GM18909 (cell line): ENCODE data around the gene TM7SF2.

Source experiments
- ATAC-seq: cut with Tn5 transposase; IDR thresholded peaks from one replicate; pipeline ENCODE4 v1.9.1; 2021; ENCODE audit warnings: mild to moderate bottlenecking; ENCODE audit not compliant: unreplicated experiment, poor library complexity

TM7SF2 gene

DNA sequence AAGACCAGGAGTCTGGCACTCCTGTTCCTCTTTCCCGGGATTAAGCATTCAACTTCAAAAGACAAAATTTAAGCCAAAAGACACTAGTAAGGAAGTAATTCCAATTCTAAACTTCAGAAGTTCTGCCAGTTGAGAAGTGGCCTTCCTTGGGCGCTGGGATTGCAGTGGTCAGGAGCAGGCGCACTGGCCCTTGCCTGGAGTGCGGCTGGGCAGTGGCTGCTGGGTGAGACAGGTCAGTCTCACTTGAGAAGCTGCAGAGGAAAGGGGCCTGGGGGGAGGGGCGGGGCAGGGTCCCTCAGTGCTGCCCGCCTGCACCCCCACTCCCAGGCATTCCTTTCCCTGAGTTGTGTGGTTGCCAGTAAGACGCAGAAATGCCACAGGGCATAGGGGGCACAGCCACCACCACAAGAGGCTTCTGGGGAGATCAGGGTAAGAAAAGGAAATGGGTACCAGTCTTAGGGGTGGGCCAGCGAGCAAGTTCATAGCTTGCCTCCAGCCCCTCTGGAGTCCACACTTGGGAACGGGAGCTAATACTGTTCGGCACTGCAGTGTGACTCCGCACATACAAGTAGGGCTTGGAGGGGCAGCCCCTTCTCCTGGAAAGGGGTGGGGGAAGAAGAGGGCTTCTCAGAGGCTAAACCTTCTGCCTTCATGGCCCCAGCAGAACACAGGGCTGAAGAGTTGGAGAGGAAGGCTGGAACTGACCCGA, 16.0 kb downstream of the TM7SF2 start:
- ATAC-seq: no peak

DNA sequence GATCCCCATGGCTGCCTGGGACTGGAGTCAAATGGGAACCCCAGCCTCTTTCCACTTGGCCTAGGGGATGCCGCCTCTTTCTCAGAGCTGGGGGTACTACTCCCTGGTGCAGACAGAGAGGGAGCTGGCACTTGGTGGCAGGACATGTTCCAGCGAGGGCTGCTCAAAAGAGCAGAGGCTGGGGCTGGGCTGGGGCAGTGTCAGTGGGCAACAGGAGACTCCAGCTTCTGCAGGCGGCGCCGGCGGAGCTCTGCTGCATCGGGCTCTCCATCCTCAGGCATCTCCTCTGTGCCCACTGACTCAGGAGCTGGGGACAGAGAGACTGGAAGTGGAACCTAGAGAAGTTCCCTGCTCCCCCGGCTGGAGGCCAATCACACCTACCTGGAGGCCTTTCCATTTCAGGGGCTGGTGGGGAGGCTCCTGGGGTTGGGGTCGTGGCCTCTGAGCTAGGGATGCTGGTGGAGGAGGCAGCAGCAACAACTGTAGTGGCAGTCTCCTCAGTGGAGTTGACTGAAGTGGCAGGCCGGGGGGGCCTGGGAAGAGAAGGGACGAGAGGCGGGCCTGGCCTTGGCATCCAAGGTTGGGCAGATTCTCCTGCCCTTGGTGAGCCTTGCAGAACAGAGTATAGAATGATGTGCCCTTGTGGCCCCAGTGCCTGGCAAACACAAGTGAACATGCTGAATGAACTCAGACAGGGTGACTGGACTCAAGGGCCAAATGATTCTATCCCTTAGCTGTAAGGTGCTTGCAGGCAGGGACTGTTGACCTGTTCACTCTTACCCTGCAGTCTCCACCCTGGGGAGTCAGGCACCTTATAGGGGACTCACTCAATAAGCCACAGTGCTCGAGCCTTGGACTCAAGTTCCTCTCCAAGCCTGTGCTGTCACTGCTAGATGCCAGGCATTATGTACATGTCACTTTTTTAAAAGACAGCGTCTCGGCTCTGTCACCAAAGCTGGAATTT, 16.8 kb downstream of the TM7SF2 start:
- ATAC-seq: no peak

DNA sequence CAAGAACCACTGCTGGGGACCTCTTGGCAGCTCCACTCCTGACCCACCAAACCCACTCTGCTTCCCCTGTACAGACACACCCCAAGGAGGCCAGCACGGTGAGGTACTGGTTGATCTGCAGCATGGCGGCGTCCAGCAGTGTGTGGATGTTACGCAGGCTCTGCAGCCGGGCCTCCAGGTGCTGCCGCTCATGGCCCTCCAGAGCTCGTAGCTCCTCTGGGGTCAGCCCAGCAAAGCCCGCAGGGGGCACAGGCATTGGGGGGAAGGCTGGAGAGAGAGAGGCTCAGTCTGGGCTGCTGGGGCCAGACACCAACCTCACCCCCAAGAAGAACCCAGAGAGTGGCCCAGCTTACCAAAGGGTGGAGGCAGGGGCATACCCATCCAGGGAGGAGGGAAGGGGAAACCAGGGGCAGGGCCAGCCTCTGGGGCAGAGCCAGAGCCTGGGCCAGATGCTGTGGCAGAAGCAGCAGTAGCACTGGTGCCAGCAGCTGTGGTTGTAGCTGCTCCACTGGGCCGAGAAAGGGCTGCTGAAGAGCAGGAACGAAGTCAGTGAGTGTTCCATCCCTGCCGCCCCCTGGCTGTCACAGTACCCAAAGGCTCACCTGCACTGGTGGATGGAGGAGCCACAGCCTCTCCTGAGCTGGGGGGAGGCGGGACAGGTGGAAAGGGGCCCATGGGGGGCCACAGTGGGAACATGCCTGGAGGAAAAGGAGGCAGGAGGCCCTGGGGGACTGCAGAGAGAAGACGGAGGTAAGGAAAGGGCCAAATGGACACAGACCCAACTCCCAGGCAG, 18.2 kb downstream of the TM7SF2 start:
- no peak for ATAC-seq

DNA sequence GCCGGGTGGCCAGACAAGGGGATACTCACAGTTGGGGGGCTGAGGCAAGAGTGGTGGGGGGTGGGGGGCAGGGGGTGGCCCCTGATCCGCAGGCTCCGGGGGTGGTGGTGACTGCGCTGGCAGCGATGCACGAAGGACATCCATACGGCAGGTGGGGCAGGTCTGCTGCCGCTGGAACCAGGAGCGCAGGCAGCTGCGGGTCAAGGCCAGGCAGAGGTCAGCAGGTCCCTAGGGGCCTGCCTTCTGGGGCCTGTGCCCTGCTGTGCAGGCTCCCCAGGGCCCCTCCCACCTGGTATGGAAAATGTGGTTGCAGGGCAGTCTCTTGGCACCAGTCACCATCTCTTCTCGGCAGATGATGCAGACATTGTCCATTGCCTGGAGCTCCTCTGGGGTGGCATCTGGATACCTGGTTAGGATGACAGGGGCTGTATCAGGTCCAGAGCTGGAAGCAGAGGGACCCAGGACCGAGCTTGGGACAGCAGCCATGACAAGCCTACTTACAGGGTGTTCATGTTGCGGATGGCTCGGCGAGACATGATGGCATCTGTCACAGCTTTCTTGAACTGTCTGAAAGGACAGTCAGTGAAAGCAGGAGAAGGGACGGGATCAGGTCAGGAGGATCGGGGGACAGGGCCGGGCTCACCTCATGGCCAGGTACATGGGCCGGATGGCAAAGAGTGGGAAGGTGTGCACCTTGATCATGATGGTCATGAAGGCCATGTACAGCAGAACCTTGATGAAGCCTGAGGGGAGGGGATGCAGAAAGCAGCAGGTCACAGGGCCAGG, 19.2 kb downstream of the TM7SF2 start:
- ATAC-seq: no peak

DNA sequence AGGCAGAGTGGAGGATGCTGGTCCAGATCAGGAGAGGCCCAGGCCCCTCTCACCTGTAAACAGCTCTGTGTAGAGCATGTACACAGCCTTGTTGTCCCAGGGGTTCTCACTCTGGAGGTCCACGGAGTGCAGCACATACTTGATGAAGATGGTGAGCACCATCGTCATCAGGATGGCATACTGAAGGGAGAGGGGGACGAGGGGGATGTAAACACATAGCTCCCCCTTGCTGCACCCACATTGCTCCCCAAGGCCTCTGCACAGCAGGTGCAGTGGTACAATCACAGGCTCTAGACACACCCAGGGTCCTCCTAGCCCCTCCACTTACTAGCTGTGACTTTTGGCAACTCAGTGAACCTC, 19.7 kb downstream of the TM7SF2 start:
- no peak for ATAC-seq

DNA sequence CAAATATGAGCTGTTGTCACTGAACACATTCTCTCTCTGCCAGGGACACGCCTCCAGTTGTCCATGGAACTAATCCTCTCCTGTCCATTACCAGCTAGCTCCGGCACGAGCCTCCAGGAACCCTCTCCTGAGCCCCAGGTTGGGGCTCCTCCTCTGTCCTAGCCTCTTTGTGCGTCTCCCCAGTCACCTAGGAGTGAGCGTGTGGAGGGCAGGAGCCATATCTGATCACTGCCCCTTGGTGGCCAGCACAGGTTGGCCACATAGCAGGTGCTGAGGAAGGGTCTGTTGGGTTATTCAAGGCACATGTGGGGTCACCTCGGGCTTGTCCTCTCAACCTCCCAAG, 20.2 kb downstream of the TM7SF2 start:
- ATAC-seq: no peak

DNA sequence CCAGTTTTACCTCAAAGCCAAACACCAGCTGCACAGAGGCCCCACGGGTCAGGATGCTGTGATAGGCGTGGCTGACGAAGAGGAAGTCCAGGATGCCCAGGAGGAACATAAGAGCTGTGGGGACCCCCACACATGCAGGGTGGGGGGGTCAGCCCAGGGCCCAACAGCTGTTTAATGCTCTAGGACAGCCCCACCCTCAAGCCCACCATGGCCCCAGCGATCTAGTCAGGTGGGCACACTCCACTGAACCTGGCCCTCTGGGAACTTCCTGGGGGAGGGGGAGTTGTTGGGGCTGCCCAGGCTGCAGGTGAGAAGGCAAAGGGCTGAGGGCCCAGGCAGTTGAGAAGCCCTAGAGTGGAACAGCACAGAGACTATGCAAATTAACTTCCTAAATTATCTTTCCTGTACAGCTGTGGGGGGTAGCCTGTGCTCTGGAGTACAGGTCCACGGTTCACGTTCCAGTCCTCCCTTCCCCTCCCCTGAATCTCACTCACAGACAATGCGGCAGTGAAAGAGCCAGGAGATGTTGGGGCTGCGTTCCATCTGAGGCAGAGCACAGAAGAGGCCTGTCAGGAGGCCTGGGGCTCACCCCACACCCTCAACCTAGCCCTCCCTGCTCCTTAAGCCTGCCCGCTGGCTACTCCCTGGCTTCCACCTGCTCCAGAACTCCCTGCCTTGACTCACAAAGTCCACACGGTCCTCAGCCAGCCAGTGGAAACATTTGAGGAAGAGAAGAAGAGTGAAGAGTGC, 20.7 kb downstream of the TM7SF2 start:
- ATAC-seq: peak; percentile 44

DNA sequence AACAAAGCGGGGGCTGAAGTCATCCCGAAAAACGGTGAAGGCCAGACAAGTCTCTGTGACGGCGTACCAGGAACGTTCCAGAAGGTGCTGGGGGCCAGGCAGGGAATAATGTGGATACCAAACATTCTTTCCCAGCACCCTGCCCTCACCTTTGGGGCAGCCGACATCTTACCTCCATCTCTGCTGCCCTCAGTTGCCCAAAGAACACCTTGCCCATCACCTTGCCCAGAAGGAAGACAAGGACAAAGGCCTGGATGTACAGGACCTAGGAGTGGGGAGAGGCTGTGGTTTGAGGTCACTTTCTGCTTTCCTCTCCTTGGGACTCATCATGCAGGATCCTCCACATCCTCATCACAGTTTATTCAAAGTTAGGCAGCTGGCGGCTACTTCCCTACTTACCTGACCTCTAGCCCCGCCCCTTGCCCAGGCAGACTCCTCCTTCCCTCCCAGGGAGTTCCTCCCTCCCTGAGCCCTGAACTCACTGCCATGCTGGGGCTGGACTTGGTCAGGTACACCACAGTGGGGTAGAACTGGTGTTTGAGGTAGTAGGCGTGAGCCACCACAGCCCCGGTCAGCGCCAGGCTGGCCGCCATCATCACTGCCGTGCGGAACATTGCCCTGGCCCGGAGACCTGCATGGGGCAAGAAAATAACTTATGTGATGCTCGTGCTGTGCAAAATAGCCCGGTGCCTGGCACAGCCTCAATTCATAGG, 21.5 kb downstream of the TM7SF2 start:
- ATAC-seq: no peak

DNA sequence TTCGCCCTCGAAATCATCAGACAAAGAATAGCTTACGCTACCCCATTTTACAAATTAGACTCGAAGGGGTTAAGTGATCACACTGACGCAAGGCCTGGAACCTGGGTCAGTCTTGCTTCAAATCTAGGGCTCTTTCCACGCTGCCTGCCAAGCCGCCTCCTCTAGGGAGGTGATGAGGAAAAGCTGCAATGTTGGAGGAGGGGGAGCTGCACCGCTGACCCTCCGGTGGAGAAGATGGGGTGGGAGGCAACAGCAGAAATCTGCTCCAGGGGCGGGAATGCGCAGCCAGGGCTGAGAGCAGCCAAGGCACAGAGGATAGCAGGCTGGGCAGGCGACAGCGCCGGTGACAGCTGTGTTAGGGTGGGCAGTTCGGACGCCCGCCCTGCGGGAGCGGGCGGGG, 22.1 kb downstream of the TM7SF2 start:
- ATAC-seq: peak; percentile 2

DNA sequence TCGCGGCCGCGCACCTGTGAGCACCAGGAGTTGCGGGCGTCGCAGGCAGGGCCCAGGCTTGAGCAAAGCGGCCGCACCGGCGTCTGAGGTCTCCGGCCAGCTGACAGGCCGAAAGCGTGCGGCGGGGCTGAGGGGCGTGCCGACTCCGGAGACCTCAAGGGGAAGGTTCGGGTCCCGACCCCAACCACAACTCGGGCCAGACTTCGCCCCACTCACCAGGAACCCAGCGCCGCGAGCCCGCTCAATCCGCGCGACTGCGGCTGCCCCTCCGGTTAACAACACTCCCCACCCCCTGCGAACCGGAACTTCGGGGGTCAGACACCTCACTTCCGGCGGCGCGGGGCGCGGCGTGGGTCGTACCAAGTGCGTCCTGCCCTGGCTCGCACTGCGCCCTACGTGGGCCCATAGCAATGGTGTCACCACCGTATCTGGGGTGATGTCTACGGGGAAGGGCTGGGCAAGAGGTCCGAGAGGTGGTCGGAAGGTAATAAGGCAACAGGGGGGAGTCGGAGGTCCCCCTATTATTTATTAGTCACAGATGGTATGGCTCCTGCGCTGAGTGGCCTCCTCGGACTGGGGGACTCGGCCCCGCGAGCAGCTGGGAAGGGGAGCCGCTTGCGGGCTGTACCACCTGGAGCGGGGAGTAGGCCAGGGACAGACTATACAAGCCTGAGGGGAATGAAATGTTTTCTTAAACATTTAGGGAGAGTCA, 22.7 kb downstream of the TM7SF2 start, which contains the start of gene SYVN1:
SYVN1 (minus strand) TSS at position 280 of the 712 bp plus-strand sequence. CDS start 918 bp downstream, outside the sequence.
- peak; percentile 63 for ATAC-seq

DNA sequence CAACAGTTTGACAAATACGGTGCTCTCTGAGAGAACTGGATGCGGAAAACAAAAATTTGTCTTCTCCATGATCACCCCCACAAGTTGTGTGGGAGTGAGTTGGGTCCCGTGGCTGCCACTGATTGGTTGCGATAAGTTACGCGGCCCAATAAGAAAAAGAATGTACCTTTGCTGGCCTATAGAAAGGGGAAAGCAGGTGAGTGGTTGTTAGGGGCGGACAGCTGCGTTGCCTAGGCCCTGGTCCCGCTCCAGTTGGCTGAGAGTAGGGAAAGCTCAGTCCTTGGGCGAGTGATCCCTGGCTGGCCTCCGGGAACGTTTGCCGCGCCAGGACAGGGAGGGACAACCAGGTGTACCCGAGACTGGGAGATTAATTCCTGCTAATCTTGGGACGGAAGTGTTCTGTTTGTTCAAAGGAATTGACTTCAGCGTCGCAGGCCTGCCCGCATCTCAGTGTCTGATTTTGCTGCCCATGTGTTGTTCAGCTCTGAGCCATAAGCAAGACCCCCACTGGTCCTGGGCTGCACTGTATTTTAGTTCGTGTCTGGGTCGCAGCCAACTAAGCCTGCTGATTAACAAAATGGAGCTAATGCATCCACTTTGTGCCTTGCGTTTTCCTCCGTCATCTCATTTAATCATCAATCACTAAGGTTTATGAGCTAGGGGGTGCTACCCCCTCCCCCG, 23.4 kb downstream of the TM7SF2 start:
- ATAC-seq: peak; percentile 60

DNA sequence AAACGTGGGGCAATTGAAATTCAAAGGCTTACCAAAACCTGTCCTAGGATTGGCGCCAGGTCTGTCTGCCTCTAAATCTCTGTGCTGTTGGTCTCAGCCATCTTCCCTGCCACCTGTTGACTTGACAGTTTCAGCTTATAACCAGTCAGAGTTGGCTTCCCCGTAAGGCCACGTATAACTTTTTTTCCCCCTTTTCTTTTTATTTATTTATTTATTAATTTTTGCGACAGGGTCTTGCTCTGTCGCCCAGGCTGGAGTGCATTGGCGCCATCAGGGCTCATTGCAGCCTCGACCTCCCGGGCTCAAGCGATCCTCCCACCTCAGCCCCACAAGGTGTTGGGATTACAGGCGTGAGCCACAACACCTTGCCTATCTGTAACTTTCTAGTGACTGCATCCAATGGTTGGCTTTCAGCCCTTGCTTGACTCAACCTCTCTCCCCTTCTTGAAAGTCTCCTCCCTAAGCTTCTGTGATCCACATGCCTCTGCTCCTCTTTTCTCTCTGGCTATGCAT, 24.0 kb downstream of the TM7SF2 start:
- ATAC-seq: no peak

DNA sequence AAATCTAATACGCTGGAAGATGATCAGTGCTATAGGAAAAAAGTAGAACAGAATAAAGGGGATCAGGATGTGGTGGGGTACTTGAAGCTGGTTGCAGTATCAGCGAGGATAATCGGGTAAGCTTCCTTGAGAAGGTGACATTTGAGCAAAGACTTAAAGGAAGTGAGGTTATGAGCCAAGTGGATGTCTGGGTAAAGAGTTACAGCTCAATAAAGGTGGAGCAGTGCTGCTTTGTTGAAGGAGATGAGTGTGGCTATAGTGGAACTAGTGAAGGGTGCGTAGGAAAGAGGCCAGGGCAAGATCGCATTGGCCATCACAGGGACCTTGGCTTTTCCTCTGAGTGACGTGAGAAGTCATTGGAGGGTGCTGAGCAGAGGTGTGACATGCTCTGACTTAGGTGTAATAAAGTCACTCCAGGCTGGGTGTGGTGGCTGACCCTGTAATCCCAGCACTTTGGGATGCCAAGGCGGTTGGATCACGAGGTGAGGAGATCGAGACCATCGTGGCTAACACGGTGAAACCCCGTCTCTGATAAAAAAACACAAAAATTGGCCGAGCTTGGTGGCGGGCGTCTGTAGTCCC, 24.9 kb downstream of the TM7SF2 start:
- ATAC-seq: no peak

DNA sequence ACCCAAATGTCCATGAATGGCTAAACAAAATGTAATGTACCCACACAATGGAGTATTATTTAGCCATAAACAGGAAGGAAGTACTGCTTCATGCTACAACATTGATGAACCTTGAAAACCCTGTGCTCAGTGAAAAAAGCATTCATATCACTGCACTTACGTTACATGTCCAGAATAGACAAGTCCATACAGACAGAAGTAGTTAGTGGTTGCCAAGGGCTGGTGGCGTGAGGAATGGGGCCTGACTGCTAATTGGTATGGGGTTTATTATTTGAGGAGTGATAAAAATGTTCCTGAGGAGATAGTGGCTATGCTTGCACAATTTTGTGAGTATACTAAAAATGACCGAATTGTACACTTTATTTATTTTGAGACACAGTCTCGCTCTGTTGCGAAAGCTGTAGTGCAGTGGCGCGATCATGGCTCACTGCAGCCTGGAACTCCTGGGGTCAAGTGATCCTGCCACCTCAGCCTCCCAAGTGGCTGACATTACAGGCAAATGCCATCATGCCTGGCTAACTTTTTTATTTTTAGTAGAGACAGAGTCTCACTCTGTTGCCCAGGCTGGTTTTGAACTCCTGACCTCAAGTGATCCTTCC, 30.3 kb downstream of the TM7SF2 start:
- ATAC-seq: no peak

DNA sequence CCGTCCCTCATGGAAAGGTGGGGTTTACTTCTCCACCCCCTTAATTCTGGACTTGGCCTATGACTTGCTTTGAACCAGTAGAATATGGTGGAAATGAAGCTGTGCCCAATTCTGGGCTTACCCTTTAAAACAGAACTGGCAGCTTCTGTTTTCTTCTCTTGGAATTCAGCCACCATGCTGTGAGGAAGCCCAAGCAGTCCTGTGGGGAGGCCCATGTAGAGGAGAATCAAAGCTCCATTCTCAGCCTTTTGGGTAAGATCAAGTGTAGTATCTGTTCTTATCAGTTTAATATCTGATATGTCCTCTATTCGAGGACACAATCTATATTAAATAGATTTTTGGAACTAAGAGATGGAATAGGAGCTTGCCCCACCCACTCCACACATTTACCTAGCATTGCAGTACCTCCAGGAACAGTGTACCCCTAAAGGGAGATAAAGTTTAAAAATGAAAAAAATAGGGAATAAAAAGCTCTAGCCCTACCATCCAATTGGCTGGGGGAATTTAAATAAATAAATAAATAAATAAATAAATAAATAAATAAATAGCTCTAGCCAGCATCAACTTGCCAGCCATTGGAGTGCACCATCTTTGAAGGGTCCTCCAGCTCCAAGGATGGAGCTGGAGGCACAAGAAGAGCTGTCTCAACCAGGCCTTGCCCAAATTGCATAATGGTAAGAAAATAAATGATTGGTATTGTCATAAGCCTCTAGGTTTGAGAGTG, 35.8 kb downstream of the TM7SF2 start:
- ATAC-seq: no peak

DNA sequence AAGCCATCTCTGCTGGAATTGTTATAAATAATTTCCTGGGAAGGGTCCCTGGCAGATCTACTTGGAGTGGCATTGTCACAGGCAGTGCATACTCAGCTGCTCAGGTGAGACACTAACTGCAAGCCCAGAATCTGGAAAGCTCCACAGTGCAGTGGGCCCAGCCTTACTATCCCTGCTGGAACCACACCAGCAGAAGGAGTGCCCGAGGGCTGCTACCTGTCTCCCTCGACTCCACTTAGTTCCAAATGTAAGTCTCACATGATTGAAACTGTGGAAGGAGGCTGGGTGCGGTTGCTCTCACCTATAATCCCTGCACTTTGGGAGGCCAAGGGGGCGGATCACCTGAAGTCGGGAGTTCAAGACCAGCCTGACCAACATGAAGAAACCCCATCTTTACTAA, 37.0 kb downstream of the TM7SF2 start:
- no peak for ATAC-seq
